GM13977 (cell line): ENCODE measurements around the gene DNAJA3.
A peak's percentile ranks its signal among the peaks of the same experiment; 100 is the strongest.

Experiments used
- DNase-seq: peaks from one replicate; pipeline ENCODE4 v3.0.0; 2012; ENCODE audit warnings: low spot score
- CTCF ChIP-seq: IDR thresholded peaks from 2 replicates; pipeline ENCODE4 v1.5.1; 2012; ENCODE audit warnings: mild to moderate bottlenecking, control low read depth; ENCODE audit not compliant: insufficient read depth; ENCODE audit errors: extremely low read depth, missing control alignments
- in situ Hi-C: fragments of 300-500 bp; cut with MboI; formaldehyde crosslinking; loops from one replicate; pipeline ENCODE4 v1.12.0; 2022; ENCODE audit warnings: low sequenced_read_pairs, low pct_unique_long_range_greater_than_20kb, mixed read lengths, inconsistent platforms; ENCODE audit not compliant: unreplicated experiment

The DNAJA3 gene

GRCh38 chr16:4425378-4426020 lies at the start of gene DNAJA3:
TSS of gene DNAJA3 (plus strand) at chr16:4425868. CDS start at chr16:4425882, 14 bp downstream.
- TF ChIP-seq CTCF: no peak
- peak; percentile 98 for DNase-seq
- in situ Hi-C loops: no loop called here

- in situ Hi-C loops: no loop called here
- TF ChIP-seq CTCF: no peak
- no peak for DNase-seq
These were observed 49.4 kb upstream of the DNAJA3 start for GRCh38 chr16:4376126-4376892.

GRCh38 chr16:4376893-4377572 lies 48.6 kb upstream of the DNAJA3 start:
- no peak for DNase-seq
- TF ChIP-seq CTCF: no peak
- in situ Hi-C loops: no loop called here

GRCh38 chr16:4377573-4378154 lies 48.0 kb upstream of the DNAJA3 start:
- no peak for TF ChIP-seq CTCF
- in situ Hi-C loops: no loop called here

GRCh38 chr16:4378161-4378666 lies 47.5 kb upstream of the DNAJA3 start:
- DNase-seq: no peak
- in situ Hi-C loops: no loop called here
- TF ChIP-seq CTCF: no peak

More at GRCh38 chr16:4377573-4378154, 48.0 kb upstream of the DNAJA3 start:
- no peak for DNase-seq

- in situ Hi-C loops: no loop called here
- TF ChIP-seq CTCF: no peak
- no peak for DNase-seq
These were observed 46.5 kb upstream of the DNAJA3 start for GRCh38 chr16:4378999-4379690.
